AG04449 (cell line): ENCODE data around the gene JPH3.

Experiments used
- CTCF ChIA-PET: fragments of 350-600 bp; formaldehyde crosslinking; extraction: SDS; loops from one replicate; lab custom pipeline; 2021; ENCODE audit warnings: antibody characterized with exemption; lab: Yijun Ruan, JAX
- POLR2A ChIA-PET: fragments of 400-600, 350-600 bp; formaldehyde crosslinking; extraction: SDS; loops from one replicate; lab custom pipeline; 2020; ENCODE audit warnings: antibody characterized with exemption, inconsistent platforms; lab: Yijun Ruan, JAX
- DNase-seq: peaks from one replicate; pipeline ENCODE4 v3.0.0-alpha.2; 2010; ENCODE audit warnings: low read depth, low spot score
- H3K4me3 ChIP-seq: 2 replicates; pipeline ENCODE4 v1.5.1; 2011; ENCODE audit warnings: low read depth, mild to moderate bottlenecking, control low read depth, low read length
- CTCF ChIP-seq: IDR thresholded peaks from one replicate; pipeline ENCODE4 v1.5.1; 2011; ENCODE audit warnings: mild to moderate bottlenecking, moderate library complexity, low read length, control low read depth, inconsistent platforms; ENCODE audit not compliant: insufficient read depth; ENCODE audit errors: missing control alignments

The JPH3 gene

GRCh38 chr16:87740909-87741424, 138.7 kb downstream of the JPH3 start:
- TF ChIP-seq CTCF, result no peak
- no peak overlapping the region for H3K4me3 ChIP-seq
- CTCF ChIA-PET, result no interaction called here
- POLR2A ChIA-PET, result no interaction called here
- DNase-seq, result no peak

GRCh38 chr16:87741700-87742415, 139.6 kb downstream of the JPH3 start:
- H3K4me3 ChIP-seq, result no peak overlapping the region
- ChIA-PET CTCF (interaction anchor here (1.0 kb wide), 1 partner anchor 28 kb away, joined by 3 read pairs; no protein-coding TSS in a partner anchor), POLR2A (no interaction called here)
- TF ChIP-seq CTCF, result no peak
- no peak for DNase-seq

- POLR2A ChIA-PET, result no interaction called here
- CTCF ChIA-PET, result no interaction called here
- no peak for DNase-seq
- H3K4me3 ChIP-seq, result no peak overlapping the region
- TF ChIP-seq CTCF, result no peak
Measured at GRCh38 chr16:87742781-87743490, 140.6 kb downstream of the JPH3 start.

- CTCF ChIA-PET, result interaction anchor here (0.9 kb wide), 1 partner anchor 23 kb away, joined by 3 read pairs; no protein-coding TSS in a partner anchor
Measured at GRCh38 chr16:87744750-87745514, 142.6 kb downstream of the JPH3 start.

GRCh38 chr16:87746178-87746577, 143.9 kb downstream of the JPH3 start:
- TF ChIP-seq CTCF, result no peak
- ChIA-PET POLR2A (no interaction called here), CTCF (interaction anchor here (0.9 kb wide), 1 partner anchor 22 kb away, joined by 3 read pairs; no protein-coding TSS in a partner anchor)
- no peak for DNase-seq
- H3K4me3 ChIP-seq, result no peak overlapping the region

More at GRCh38 chr16:87744750-87745514, 142.6 kb downstream of the JPH3 start:
- POLR2A ChIA-PET, result no interaction called here
- TF ChIP-seq CTCF, result no peak
- H3K4me3 ChIP-seq, result no peak overlapping the region
- no peak for DNase-seq
